GM10847 (cell line): ENCODE results near the gene PARD3B.

ENCODE experiments used
- POLR2A ChIP-seq: IDR thresholded peaks from 2 replicates; pipeline ENCODE4 v1.6.1; 2011; ENCODE audit not compliant: insufficient read length; ENCODE audit errors: extremely low read depth

PARD3B gene

GRCh38 chr2:205073433-205074020 lies 528.3 kb downstream of the PARD3B start:
- TF ChIP-seq POLR2A: no peak

- no peak for TF ChIP-seq POLR2A
These were observed 531.1 kb downstream of the PARD3B start for GRCh38 chr2:205076405-205076804.

- TF ChIP-seq POLR2A: no peak
These were observed 531.9 kb downstream of the PARD3B start for GRCh38 chr2:205077159-205077558.

- TF ChIP-seq POLR2A: no peak
These were observed 533.5 kb downstream of the PARD3B start for GRCh38 chr2:205078762-205079161.

GRCh38 chr2:205079173-205079572 lies 533.9 kb downstream of the PARD3B start:
- TF ChIP-seq POLR2A: no peak

GRCh38 chr2:205086662-205087061 lies 541.4 kb downstream of the PARD3B start:
- TF ChIP-seq POLR2A: no peak

GRCh38 chr2:205087862-205088261 lies 542.6 kb downstream of the PARD3B start:
- no peak for TF ChIP-seq POLR2A

GRCh38 chr2:205089958-205090357 lies 544.7 kb downstream of the PARD3B start:
- TF ChIP-seq POLR2A: no peak

- TF ChIP-seq POLR2A: no peak
These were observed 546.1 kb downstream of the PARD3B start for GRCh38 chr2:205091411-205091810.

- TF ChIP-seq POLR2A: no peak
These were observed 548.8 kb downstream of the PARD3B start for GRCh38 chr2:205094031-205094430.

GRCh38 chr2:205103699-205104098 lies 558.4 kb downstream of the PARD3B start:
- no peak for TF ChIP-seq POLR2A

GRCh38 chr2:205107810-205108209 lies 562.5 kb downstream of the PARD3B start:
- TF ChIP-seq POLR2A: no peak

GRCh38 chr2:205115511-205115910 lies 570.2 kb downstream of the PARD3B start:
- TF ChIP-seq POLR2A: no peak

GRCh38 chr2:205117125-205117524 lies 571.9 kb downstream of the PARD3B start:
- TF ChIP-seq POLR2A: no peak

- TF ChIP-seq POLR2A: no peak
These were observed 573.9 kb downstream of the PARD3B start for GRCh38 chr2:205119136-205119535.

- no peak for TF ChIP-seq POLR2A
These were observed 583.5 kb downstream of the PARD3B start for GRCh38 chr2:205128726-205129125.

GRCh38 chr2:205129531-205129930 lies 584.3 kb downstream of the PARD3B start:
- TF ChIP-seq POLR2A: no peak

- TF ChIP-seq POLR2A: no peak
These were observed 585.0 kb downstream of the PARD3B start for GRCh38 chr2:205130111-205130829.

GRCh38 chr2:205133544-205133943 lies 588.3 kb downstream of the PARD3B start:
- TF ChIP-seq POLR2A: no peak
